Karpas-422 (cell line): Measurements from ENCODE around the gene ARHGEF3. TPM values are rescaled to one million over a fixed set of nuclear protein-coding genes. Genes with fewer than 3 reads are reported as not detected.
"Not testable (repeated sequence)": the region's sequence is repeated elsewhere in the genome, so short reads cannot be mapped to it uniquely, and the experiment has no call there.

Source experiments
- DNase-seq: peaks from one replicate; pipeline ENCODE4 v3.0.0-alpha.2; 2015
- H2AFZ ChIP-seq: fragments of 200-600 bp; sonication (generic); 2 replicates; pipeline ENCODE4 v1.6.1; 2014; ENCODE audit warnings: antibody characterized with exemption, low read length, mixed read lengths
- H3K27ac ChIP-seq: fragments of 200-600 bp; sonication (generic); 2 replicates; pipeline ENCODE4 v1.5.1; 2014; ENCODE audit warnings: mild to moderate bottlenecking, low read length, moderate library complexity
- H3K27me3 ChIP-seq: fragments of 200-600 bp; sonication (generic); 2 replicates; pipeline ENCODE4 v1.6.1; 2014; ENCODE audit warnings: low read length, mixed read lengths
- H3K36me3 ChIP-seq: fragments of 200-600 bp; sonication (generic); 2 replicates; pipeline ENCODE4 v1.6.1; 2014; ENCODE audit warnings: low read length, mixed read lengths; ENCODE audit not compliant: insufficient read depth
- H3K4me1 ChIP-seq: fragments of 200-600 bp; sonication (generic); 2 replicates; pipeline ENCODE4 v1.6.1; 2014; ENCODE audit warnings: mild to moderate bottlenecking, low read length, mixed read lengths
- H3K4me2 ChIP-seq: fragments of 200-600 bp; sonication (generic); 2 replicates; pipeline ENCODE4 v1.6.1; 2014; ENCODE audit warnings: low read length, low read depth, mild to moderate bottlenecking; ENCODE audit not compliant: poor library complexity, severe bottlenecking
- H3K4me3 ChIP-seq: fragments of 200-600 bp; sonication (generic); 2 replicates; pipeline ENCODE4 v1.5.1; 2014; ENCODE audit warnings: mild to moderate bottlenecking, antibody characterized with exemption, low read length, mixed read lengths
- H3K79me2 ChIP-seq: fragments of 200-600 bp; sonication (generic); 2 replicates; pipeline ENCODE4 v1.6.1; 2014; ENCODE audit warnings: mild to moderate bottlenecking, low read length, mixed read lengths
- H3K9ac ChIP-seq: fragments of 200-600 bp; sonication (generic); 2 replicates; pipeline ENCODE4 v1.6.0; 2014; ENCODE audit warnings: low read length
- H3K9me2 ChIP-seq: fragments of 200-600 bp; sonication (generic), shearing (Covaris generic); replicated peaks from 2 replicates; pipeline ENCODE4 v1.6.0; 2014; ENCODE audit warnings: mild to moderate bottlenecking, low read length, moderate library complexity; ENCODE audit not compliant: insufficient read depth
- H3K9me3 ChIP-seq: fragments of 300-700, 200-600 bp; sonication (generic); 2 replicates; pipeline ENCODE4 v1.6.1; 2014; ENCODE audit warnings: low read length, mixed read lengths
- H4K20me1 ChIP-seq: fragments of 200-600 bp; sonication (generic); 2 replicates; pipeline ENCODE4 v1.6.1; 2014; ENCODE audit warnings: mild to moderate bottlenecking, antibody characterized with exemption, low read length, low read depth; ENCODE audit not compliant: insufficient read depth
- total RNA-seq: library from RNA; depleted of rRNA; stranded (reverse); fragments of >200 nt; shearing (Covaris generic); gene quantifications from 2 replicates; pipeline ENCODE4 v1.2.3, GENCODE V29; 2014; ENCODE audit warnings: low replicate concordance

ARHGEF3 gene
- total RNA-seq, 1 experiment from 2014 or later, result 4.7 TPM

DNA sequence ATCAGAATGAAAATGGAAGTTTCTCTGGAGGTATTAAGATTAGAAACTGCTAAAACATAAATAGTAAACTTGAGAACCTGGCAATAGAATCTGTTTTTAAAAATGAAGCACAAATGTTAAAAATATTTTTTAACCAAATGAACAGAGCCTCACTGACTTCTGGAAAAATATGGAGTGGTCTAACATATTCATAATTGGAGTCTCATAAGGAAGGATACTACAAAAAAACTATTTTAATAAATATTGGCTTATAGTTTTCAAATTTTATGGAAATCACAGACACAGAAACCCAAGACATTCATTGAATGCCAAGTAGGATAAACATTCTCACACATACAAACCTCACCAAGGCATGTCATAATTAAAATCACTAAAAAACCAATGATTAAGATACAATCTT, 95.1 kb downstream of the ARHGEF3 start:
- H4K20me1 ChIP-seq, result no peaks in the 10 kb centered on the region
- no peaks in the 10 kb centered on the region for H3K9me2 ChIP-seq
- H3K36me3 ChIP-seq, result no peaks in the 10 kb centered on the region
- H2AFZ ChIP-seq, result no peak overlapping the region
- H3K27me3 ChIP-seq, result no peaks in the 10 kb centered on the region
- no peak overlapping the region for H3K9ac ChIP-seq
- peaks cover 5% of the 10 kb centered on the region; the same call in 1 of the 2 replicates for H3K4me1 ChIP-seq
- H3K79me2 ChIP-seq, result no peaks in the 10 kb centered on the region
- DNase-seq, result no peak
- H3K4me2 ChIP-seq, result no peak overlapping the region
- H3K27ac ChIP-seq, result no peak overlapping the region
- no peaks in the 10 kb centered on the region for H3K9me3 ChIP-seq
- H3K4me3 ChIP-seq, result no peak overlapping the region

DNA sequence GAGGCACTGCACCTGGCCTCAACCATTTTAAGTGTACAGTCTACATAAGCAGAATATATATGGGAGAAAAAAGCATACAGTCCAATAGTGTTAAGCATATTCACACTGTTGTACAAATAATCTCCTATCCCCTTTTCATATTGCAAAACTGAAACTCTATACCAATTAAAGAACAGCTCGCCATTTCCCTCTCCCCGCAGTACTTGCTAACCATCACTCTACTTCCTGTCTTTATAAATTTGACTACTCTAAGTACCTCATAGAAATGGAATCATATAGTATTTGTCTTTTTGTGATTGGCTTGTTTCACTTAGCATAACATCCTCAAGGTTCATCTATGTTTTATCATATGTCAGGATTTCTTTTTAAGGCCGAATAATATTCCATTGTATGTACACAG, 97.0 kb downstream of the ARHGEF3 start:
- no peak for DNase-seq
- no peak overlapping the region for H2AFZ ChIP-seq

GRCh38 chr3:56702490-56703315, 99.0 kb downstream of the ARHGEF3 start:
- Histone ChIP-seq H4K20me1 (no peaks in the 10 kb centered on the region), H3K9me2 (no peaks in the 10 kb centered on the region), H3K27ac (no peak overlapping the region), H3K4me2 (no peak overlapping the region), H3K36me3 (no peaks in the 10 kb centered on the region), H2AFZ (no peak overlapping the region), H3K79me2 (no peaks in the 10 kb centered on the region), H3K27me3 (no peaks in the 10 kb centered on the region), H3K9ac (no peak overlapping the region), H3K9me3 (no peaks in the 10 kb centered on the region), H3K4me3 (no peak overlapping the region), H3K4me1 (peaks cover 7% of the 10 kb centered on the region)
- peak; percentile 90 for DNase-seq

More for the DNA sequence above, 97.0 kb downstream of the ARHGEF3 start:
- Histone ChIP-seq H3K27ac (no peak overlapping the region), H3K9ac (no peak overlapping the region), H3K9me2 (no peaks in the 10 kb centered on the region), H3K79me2 (no peaks in the 10 kb centered on the region), H3K4me3 (no peak overlapping the region), H3K4me1 (peaks cover 5% of the 10 kb centered on the region; the same call in 1 of the 2 replicates), H4K20me1 (no peaks in the 10 kb centered on the region), H3K9me3 (no peaks in the 10 kb centered on the region), H3K27me3 (no peaks in the 10 kb centered on the region), H3K4me2 (no peak overlapping the region), H3K36me3 (no peaks in the 10 kb centered on the region)

GRCh38 chr3:56700151-56700550, 101.6 kb downstream of the ARHGEF3 start:
- H3K4me1 ChIP-seq, result peaks cover 12% of the 10 kb centered on the region
- H3K9ac ChIP-seq, result no peak overlapping the region
- no peak for DNase-seq
- no peaks in the 10 kb centered on the region for H3K9me3 ChIP-seq
- no peaks in the 10 kb centered on the region for H4K20me1 ChIP-seq
- no peak overlapping the region for H3K27ac ChIP-seq
- no peak overlapping the region for H2AFZ ChIP-seq
- H3K4me2 ChIP-seq, result no peak overlapping the region
- no peaks in the 10 kb centered on the region for H3K27me3 ChIP-seq
- no peaks in the 10 kb centered on the region for H3K9me2 ChIP-seq
- H3K4me3 ChIP-seq, result no peak overlapping the region
- no peaks in the 10 kb centered on the region for H3K36me3 ChIP-seq
- H3K79me2 ChIP-seq, result no peaks in the 10 kb centered on the region

- Histone ChIP-seq H3K9ac (no peak overlapping the region), H4K20me1 (no peaks in the 10 kb centered on the region), H3K36me3 (no peaks in the 10 kb centered on the region), H3K27ac (no peak overlapping the region), H3K9me3 (no peaks in the 10 kb centered on the region), H3K79me2 (no peaks in the 10 kb centered on the region), H3K27me3 (no peaks in the 10 kb centered on the region), H3K4me1 (peaks cover 9% of the 10 kb centered on the region), H3K4me3 (no peak overlapping the region), H3K9me2 (no peaks in the 10 kb centered on the region), H3K4me2 (no peak overlapping the region), H2AFZ (no peak overlapping the region)
- DNase-seq, result no peak
These were observed 106.7 kb downstream of the ARHGEF3 start for GRCh38 chr3:56694867-56695683.

DNA sequence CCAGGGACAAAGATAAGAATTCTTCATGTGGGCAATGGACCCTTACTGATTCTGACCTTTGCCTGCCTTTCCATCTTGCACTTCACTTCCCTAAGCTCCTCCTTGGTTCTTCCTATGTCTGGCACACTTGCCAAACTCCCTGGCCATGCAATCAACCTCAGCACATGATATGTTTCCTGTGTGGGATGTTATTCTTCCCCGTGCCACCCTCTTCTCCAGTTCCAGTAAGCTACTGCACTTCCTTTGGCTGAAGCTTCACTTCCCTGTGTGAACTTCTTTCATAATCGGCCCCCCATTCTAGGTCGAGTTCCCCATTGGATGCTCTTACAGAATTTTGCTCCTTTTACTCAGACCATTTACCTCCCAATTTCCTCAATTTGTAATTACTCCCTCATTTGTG, 108.0 kb downstream of the ARHGEF3 start:
- DNase-seq, result no peak
- no peaks in the 10 kb centered on the region for H3K9me3 ChIP-seq
- H3K4me2 ChIP-seq, result no peak overlapping the region
- no peak overlapping the region for H3K4me3 ChIP-seq
- H3K9ac ChIP-seq, result no peak overlapping the region
- H3K9me2 ChIP-seq, result no peaks in the 10 kb centered on the region
- no peaks in the 10 kb centered on the region for H4K20me1 ChIP-seq
- peaks cover 9% of the 10 kb centered on the region for H3K4me1 ChIP-seq
- no peaks in the 10 kb centered on the region for H3K27me3 ChIP-seq
- no peak overlapping the region for H3K27ac ChIP-seq
- H3K79me2 ChIP-seq, result no peaks in the 10 kb centered on the region
- no peaks in the 10 kb centered on the region for H3K36me3 ChIP-seq
- no peak overlapping the region for H2AFZ ChIP-seq

- not testable (repeated sequence) for H2AFZ ChIP-seq, H3K4me2 ChIP-seq, H4K20me1 ChIP-seq, H3K4me1 ChIP-seq, H3K79me2 ChIP-seq, H3K4me3 ChIP-seq, H3K27ac ChIP-seq, H3K9me3 ChIP-seq, H3K9ac ChIP-seq, H3K27me3 ChIP-seq, DNase-seq, H3K9me2 ChIP-seq, H3K36me3 ChIP-seq
These were observed 109.0 kb downstream of the ARHGEF3 start for GRCh38 chr3:56692520-56693433.

DNA sequence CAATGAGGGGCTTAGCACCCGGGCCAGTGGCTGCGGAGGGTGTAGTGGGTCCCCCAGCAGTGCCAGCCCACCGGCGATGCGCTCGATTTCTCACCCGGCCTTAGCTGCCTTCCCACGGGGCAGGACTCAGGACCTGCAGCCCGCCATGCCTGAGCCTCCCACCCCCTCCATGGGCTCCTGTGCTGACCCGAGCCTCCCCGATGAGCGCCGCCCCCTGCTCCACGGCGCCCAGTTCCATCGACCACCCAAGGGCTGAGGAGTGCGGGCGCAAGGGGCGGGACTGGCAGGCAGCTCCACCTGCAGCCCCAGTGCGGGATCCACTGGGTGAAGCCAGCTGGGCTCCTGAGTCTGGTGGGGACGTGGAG, 109.8 kb downstream of the ARHGEF3 start:
- not testable (repeated sequence) for H3K4me2 ChIP-seq, H2AFZ ChIP-seq, H3K4me3 ChIP-seq, H3K79me2 ChIP-seq, H3K9me3 ChIP-seq, H3K27ac ChIP-seq, H3K4me1 ChIP-seq, H3K36me3 ChIP-seq, H3K9ac ChIP-seq, DNase-seq, H3K27me3 ChIP-seq, H4K20me1 ChIP-seq, H3K9me2 ChIP-seq
